DND-41 (cell line): ENCODE data around the gene LHFPL4.

ENCODE experiments used
- ATAC-seq: fragments of 200-7000 bp; cut with Tn5 transposase; 3 replicates; pipeline ENCODE4 v1.9.1; 2021; ENCODE audit warnings: low read depth; ENCODE audit not compliant: insufficient read depth
- DNase-seq: peaks from one replicate; pipeline ENCODE4 v3.0.0-alpha.2; 2020
- H2AFZ ChIP-seq: 2 replicates; pipeline ENCODE4 v1.6.0; 2012; ENCODE audit warnings: low read depth, low read length
- H3K27ac ChIP-seq: 2 replicates; pipeline ENCODE4 v1.5.1; 2012; ENCODE audit warnings: low read length, inconsistent platforms
- H3K27me3 ChIP-seq: fragments of 200-600 bp; sonication (generic); 2 replicates; pipeline ENCODE4 v1.6.0; 2012; ENCODE audit warnings: low read length, mild to moderate bottlenecking, inconsistent platforms; ENCODE audit not compliant: insufficient read depth, poor library complexity
- H3K36me3 ChIP-seq: 2 replicates; pipeline ENCODE4 v1.5.1; 2012; ENCODE audit warnings: low read length, inconsistent platforms; ENCODE audit not compliant: insufficient read depth
- H3K4me1 ChIP-seq: 2 replicates; pipeline ENCODE4 v1.5.1; 2012; ENCODE audit warnings: mild to moderate bottlenecking, low read length; ENCODE audit not compliant: insufficient read depth
- H3K4me2 ChIP-seq: 2 replicates; pipeline ENCODE4 v1.6.0; 2012; ENCODE audit warnings: mild to moderate bottlenecking, moderate library complexity, low read length, inconsistent platforms; ENCODE audit not compliant: insufficient read depth
- H3K4me3 ChIP-seq, 2 experiments: fragments of 200-600 bp in 1 of 2; shearing (Covaris generic) in 1 of 2; 2 replicates each; pipeline ENCODE4 v1.5.1; 2012 to 2016; ENCODE audit warnings: inconsistent platforms in 2 of 2, low read length in 2 of 2, mild to moderate bottlenecking in 2 of 2, low read depth in 1 of 2, moderate library complexity in 1 of 2
- H3K79me2 ChIP-seq: 2 replicates; pipeline ENCODE4 v1.6.0; 2012; ENCODE audit warnings: low read length, inconsistent platforms; ENCODE audit not compliant: insufficient read depth
- H3K9ac ChIP-seq: 2 replicates; pipeline ENCODE4 v1.6.0; 2012; ENCODE audit warnings: low read depth, mild to moderate bottlenecking, inconsistent platforms, low read length, moderate library complexity
- H3K9me3 ChIP-seq: 2 replicates; pipeline ENCODE4 v1.5.1; 2012; ENCODE audit warnings: low read length, moderate library complexity, mild to moderate bottlenecking, inconsistent platforms; ENCODE audit not compliant: insufficient read depth, severe bottlenecking
- H4K20me1 ChIP-seq: 2 replicates; pipeline ENCODE4 v1.6.0; 2012; ENCODE audit warnings: low read length; ENCODE audit not compliant: insufficient read depth
- EZH2 ChIP-seq: IDR thresholded peaks from 3 replicates; pipeline ENCODE4 v1.6.1; 2012; ENCODE audit warnings: borderline replicate concordance, low read depth, mild to moderate bottlenecking, moderate library complexity, low read length, inconsistent platforms; ENCODE audit not compliant: severe bottlenecking
- TF ChIP-seq, protein P1 (sequence below): IDR thresholded peaks from 2 replicates; pipeline ENCODE4 v1.5.1; 2012; ENCODE audit warnings: borderline replicate concordance, low read length, moderate library complexity, mild to moderate bottlenecking; ENCODE audit not compliant: poor library complexity, severe bottlenecking; ENCODE audit errors: extremely low read depth

Gene LHFPL4

GRCh38 chr3:9512456-9513045 is 41.1 kb downstream of the LHFPL4 start:
- H3K36me3 ChIP-seq = no peaks in the 10 kb centered on the region
- H3K4me3 ChIP-seq = no peak overlapping the region
- DNase-seq (no peak), ATAC-seq (no peak)
- H3K27me3 ChIP-seq = no peaks in the 10 kb centered on the region
- H3K4me2 ChIP-seq = no peak overlapping the region
- no peak overlapping the region for H2AFZ ChIP-seq
- no peaks in the 10 kb centered on the region for H4K20me1 ChIP-seq
- H3K9me3 ChIP-seq = no peaks in the 10 kb centered on the region
- no peaks in the 10 kb centered on the region for H3K4me1 ChIP-seq
- H3K79me2 ChIP-seq = no peaks in the 10 kb centered on the region
- TF ChIP-seq, protein P1, sequence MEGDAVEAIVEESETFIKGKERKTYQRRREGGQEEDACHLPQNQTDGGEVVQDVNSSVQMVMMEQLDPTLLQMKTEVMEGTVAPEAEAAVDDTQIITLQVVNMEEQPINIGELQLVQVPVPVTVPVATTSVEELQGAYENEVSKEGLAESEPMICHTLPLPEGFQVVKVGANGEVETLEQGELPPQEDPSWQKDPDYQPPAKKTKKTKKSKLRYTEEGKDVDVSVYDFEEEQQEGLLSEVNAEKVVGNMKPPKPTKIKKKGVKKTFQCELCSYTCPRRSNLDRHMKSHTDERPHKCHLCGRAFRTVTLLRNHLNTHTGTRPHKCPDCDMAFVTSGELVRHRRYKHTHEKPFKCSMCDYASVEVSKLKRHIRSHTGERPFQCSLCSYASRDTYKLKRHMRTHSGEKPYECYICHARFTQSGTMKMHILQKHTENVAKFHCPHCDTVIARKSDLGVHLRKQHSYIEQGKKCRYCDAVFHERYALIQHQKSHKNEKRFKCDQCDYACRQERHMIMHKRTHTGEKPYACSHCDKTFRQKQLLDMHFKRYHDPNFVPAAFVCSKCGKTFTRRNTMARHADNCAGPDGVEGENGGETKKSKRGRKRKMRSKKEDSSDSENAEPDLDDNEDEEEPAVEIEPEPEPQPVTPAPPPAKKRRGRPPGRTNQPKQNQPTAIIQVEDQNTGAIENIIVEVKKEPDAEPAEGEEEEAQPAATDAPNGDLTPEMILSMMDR = no peak
- TF ChIP-seq EZH2 = no peak
- H3K27ac ChIP-seq = no peak overlapping the region
- H3K9ac ChIP-seq = no peak overlapping the region

GRCh38 chr3:9508781-9509180 is 44.8 kb downstream of the LHFPL4 start:
- Histone ChIP-seq H3K4me3 (no peak overlapping the region), H3K9ac (no peak overlapping the region), H3K27me3 (no peaks in the 10 kb centered on the region), H3K36me3 (no peaks in the 10 kb centered on the region), H3K27ac (no peak overlapping the region), H3K79me2 (no peaks in the 10 kb centered on the region), H3K4me1 (no peaks in the 10 kb centered on the region), H3K9me3 (no peaks in the 10 kb centered on the region), H4K20me1 (no peaks in the 10 kb centered on the region), H3K4me2 (no peak overlapping the region), H2AFZ (no peak overlapping the region)
- no peak for ATAC-seq
- DNase-seq = no peak
- no peak for TF ChIP-seq EZH2
- TF ChIP-seq, protein P1 = no peak

GRCh38 chr3:9507586-9508578 is 45.7 kb downstream of the LHFPL4 start:
- ATAC-seq (no peak), DNase-seq (no peak)
- no peak overlapping the region for H3K4me2 ChIP-seq

More at GRCh38 chr3:9507586-9508578, 45.7 kb downstream of the LHFPL4 start:
- Histone ChIP-seq H3K27ac (no peak overlapping the region), H3K27me3 (no peaks in the 10 kb centered on the region), H4K20me1 (no peaks in the 10 kb centered on the region), H3K9ac (no peak overlapping the region), H3K4me3 (no peak overlapping the region), H2AFZ (no peak overlapping the region), H3K4me1 (no peaks in the 10 kb centered on the region), H3K79me2 (no peaks in the 10 kb centered on the region), H3K9me3 (no peaks in the 10 kb centered on the region), H3K36me3 (no peaks in the 10 kb centered on the region)
- TF ChIP-seq EZH2 = no peak
- TF ChIP-seq, protein P1 = no peak
